K562 (cell line): ENCODE measurements around the gene EXTL1. TPM values are rescaled to one million over a fixed set of nuclear protein-coding genes. Genes with fewer than 3 reads are reported as not detected.

ENCODE experiments used
- PCBP2 ChIP-seq: fragments of 200-400 bp; formaldehyde crosslinking; IDR thresholded peaks from 2 replicates; pipeline ENCODE4 v1.6.1; 2018; ENCODE audit warnings: low read length, low read depth, mild to moderate bottlenecking, moderate library complexity; ENCODE audit not compliant: poor library complexity, severe bottlenecking
- PTBP1 ChIP-seq: fragments of 200-400 bp; formaldehyde crosslinking; IDR thresholded peaks from 2 replicates; pipeline ENCODE4 v1.6.1; 2017; ENCODE audit warnings: low read depth, low read length
- polyA plus RNA-seq, 8 experiments: library from polyadenylated mRNA; depleted of rRNA in 4 of 8; stranded (reverse) in 5 of 8; unstranded in 3 of 8; fragments of >200 nt; fragmentation: Nextera tagmentation in 2 of 8; fragmentation: Illumina TruSeq in 1 of 8; extraction: Ambion mirVana in 2 of 8; extraction: Trizol in 1 of 8; gene quantifications; 2 replicates each; pipeline versions ENCODE4 v1.2.1 to v1.2.3, GENCODE V29; 2011 to 2014; ENCODE audit warnings: inconsistent platforms in 1 of 8, missing spikeins in 1 of 8
- total RNA-seq, 7 experiments: library from RNA; depleted of rRNA in 6 of 7; stranded (reverse); fragments of >200 nt in 6 of 7; fragmentation: Illumina TruSeq in 2 of 7; extraction: Trizol in 2 of 7; gene quantifications; 2 replicates each; pipeline versions ENCODE4 v1.2.1 to v1.2.3, GENCODE V29; 2011 to 2021; ENCODE audit warnings: low replicate concordance in 1 of 7
- TF ChIP-seq, protein P1 (sequence below): fragments of 450-650 bp; IDR thresholded peaks from 2 replicates; pipeline ENCODE4 v1.6.1; 2016; ENCODE audit warnings: low read depth
- TF ChIP-seq, protein P2 (sequence below): fragments of 250-450 bp; sonication (Bioruptor Pico); IDR thresholded peaks from 2 replicates; pipeline ENCODE4 v1.5.0; 2020; ENCODE audit warnings: mild to moderate bottlenecking, borderline replicate concordance

EXTL1 gene
- total and polyA plus RNA-seq, 9 of the 15 experiments (the other 6 are each of a cell fraction or from before 2014, with no cell fraction given): 0.04 to 0.23 (median 0.08) TPM; not detected in 3

GRCh38 chr1:25997828-25998761, 23.5 kb upstream of the EXTL1 start, which contains the start of gene PAFAH2 (continued):
- TF ChIP-seq, protein P1, sequence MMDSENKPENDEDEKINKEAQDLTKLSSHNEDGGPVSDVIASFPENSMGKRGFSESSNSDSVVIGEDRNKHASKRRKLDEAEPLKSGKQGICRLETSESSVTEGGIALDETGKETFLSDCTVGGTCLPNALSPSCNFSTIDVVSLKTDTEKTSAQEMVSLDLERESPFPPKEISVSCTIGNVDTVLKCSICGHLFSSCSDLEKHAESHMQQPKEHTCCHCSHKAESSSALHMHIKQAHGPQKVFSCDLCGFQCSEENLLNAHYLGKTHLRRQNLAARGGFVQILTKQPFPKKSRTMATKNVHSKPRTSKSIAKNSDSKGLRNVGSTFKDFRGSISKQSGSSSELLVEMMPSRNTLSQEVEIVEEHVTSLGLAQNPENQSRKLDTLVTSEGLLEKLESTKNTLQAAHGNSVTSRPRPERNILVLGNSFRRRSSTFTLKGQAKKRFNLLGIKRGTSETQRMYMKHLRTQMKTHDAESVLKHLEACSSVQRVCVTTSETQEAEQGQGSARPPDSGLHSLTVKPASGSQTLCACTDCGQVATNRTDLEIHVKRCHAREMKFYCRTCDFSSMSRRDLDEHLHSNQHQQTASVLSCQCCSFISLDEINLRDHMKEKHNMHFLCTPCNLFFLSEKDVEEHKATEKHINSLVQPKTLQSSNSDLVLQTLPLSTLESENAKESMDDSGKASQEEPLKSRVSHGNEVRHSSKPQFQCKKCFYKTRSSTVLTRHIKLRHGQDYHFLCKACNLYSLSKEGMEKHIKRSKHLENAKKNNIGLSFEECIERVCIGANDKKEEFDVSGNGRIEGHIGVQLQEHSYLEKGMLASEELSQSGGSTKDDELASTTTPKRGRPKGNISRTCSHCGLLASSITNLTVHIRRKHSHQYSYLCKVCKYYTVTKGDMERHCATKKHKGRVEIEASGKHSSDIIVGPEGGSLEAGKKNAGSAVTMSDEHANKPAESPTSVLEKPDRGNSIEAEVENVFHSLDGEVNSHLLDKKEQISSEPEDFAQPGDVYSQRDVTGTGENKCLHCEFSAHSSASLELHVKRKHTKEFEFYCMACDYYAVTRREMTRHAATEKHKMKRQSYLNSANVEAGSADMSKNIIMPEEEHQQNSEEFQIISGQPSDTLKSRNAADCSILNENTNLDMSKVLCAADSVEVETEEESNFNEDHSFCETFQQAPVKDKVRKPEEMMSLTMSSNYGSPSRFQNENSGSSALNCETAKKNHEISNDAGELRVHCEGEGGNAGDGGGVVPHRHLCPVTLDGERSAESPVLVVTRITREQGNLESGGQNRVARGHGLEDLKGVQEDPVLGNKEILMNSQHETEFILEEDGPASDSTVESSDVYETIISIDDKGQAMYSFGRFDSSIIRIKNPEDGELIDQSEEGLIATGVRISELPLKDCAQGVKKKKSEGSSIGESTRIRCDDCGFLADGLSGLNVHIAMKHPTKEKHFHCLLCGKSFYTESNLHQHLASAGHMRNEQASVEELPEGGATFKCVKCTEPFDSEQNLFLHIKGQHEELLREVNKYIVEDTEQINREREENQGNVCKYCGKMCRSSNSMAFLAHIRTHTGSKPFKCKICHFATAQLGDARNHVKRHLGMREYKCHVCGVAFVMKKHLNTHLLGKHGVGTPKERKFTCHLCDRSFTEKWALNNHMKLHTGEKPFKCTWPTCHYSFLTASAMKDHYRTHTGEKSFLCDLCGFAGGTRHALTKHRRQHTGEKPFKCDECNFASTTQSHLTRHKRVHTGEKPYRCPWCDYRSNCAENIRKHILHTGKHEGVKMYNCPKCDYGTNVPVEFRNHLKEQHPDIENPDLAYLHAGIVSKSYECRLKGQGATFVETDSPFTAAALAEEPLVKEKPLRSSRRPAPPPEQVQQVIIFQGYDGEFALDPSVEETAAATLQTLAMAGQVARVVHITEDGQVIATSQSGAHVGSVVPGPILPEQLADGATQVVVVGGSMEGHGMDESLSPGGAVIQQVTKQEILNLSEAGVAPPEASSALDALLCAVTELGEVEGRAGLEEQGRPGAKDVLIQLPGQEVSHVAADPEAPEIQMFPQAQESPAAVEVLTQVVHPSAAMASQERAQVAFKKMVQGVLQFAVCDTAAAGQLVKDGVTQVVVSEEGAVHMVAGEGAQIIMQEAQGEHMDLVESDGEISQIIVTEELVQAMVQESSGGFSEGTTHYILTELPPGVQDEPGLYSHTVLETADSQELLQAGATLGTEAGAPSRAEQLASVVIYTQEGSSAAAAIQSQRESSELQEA: no peak
- no peak for TF ChIP-seq PCBP2
- TF ChIP-seq PTBP1: peak; percentile 60; the same call in 1 of the 2 replicates
- TF ChIP-seq, protein P2, sequence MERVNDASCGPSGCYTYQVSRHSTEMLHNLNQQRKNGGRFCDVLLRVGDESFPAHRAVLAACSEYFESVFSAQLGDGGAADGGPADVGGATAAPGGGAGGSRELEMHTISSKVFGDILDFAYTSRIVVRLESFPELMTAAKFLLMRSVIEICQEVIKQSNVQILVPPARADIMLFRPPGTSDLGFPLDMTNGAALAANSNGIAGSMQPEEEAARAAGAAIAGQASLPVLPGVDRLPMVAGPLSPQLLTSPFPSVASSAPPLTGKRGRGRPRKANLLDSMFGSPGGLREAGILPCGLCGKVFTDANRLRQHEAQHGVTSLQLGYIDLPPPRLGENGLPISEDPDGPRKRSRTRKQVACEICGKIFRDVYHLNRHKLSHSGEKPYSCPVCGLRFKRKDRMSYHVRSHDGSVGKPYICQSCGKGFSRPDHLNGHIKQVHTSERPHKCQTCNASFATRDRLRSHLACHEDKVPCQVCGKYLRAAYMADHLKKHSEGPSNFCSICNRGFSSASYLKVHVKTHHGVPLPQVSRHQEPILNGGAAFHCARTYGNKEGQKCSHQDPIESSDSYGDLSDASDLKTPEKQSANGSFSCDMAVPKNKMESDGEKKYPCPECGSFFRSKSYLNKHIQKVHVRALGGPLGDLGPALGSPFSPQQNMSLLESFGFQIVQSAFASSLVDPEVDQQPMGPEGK: no peak
